GM21360 (cell line): ENCODE results near the gene MAP10.

ENCODE experiments used
- ATAC-seq: cut with Tn5 transposase; IDR thresholded peaks from one replicate; pipeline ENCODE4 v1.9.1; 2021; ENCODE audit warnings: mild to moderate bottlenecking, moderate library complexity; ENCODE audit not compliant: unreplicated experiment

The MAP10 gene

DNA sequence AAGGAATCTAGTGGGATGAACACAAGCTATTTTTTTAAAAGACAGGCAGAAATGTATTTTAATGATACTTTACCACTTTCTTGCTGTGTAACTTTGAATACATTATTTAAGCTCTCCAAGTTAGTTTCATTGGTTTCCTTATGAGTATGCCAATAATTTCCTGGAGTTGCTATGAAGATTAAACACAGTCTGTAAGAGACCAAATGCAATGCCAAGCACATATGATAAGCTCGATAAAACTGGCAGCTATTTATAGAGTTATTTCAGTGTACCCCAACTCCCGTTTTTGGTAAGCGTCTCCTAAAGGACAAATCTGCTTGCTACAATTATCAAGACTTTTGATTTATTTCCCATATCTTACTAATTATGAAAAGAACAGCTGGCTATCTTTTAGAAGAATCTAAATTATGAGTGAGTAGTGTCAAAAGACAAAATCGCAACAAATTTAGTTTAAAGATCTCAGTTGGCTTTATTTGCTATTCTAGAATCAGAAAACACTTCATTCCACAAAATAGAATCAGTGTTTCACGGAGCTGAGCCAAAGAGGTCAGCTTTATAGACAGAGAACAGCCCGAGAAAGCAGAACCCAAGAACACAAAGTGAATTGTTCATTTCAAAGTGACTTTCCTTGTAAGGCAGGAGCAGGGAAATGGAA lies 7.2 kb upstream of the MAP10 start:
- ATAC-seq, result no peak

DNA sequence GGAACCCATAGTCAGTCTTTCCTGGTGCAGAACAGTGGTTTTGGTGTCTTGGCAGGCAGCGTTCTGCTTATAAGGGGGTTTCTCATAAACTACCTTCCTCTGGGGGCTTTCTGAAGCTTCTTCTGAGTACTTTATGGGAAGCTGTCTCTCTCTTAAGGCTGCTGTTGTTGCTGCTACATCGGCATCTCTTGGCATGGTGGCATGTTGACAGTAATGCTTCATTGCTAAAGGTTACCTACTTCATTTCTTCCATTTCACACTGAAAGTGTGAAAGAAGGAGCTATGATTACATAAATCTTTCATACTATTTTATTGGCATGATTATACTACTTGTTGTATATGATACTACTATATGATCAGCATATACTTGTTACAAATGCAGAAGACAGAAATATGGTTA lies 6.3 kb upstream of the MAP10 start:
- no peak for ATAC-seq

DNA sequence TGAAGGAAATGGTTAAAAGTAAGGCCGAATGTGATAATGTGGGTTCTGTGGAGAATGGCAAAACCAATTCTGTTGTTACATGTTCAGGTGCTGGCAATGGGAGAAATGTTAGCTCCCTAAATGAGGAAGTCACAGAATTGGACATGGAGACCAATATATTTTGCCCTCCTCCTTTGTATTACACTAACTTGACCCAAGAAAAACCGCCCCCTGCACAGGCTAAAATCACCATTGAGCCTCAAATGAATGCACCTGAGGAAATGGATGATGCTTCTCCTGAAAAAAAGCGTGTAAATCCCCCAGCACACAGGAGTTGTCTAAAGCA lies 932 bp downstream of the MAP10 start:
- no peak for ATAC-seq

GRCh38 chr1:232810856-232811255 lies 5.6 kb downstream of the MAP10 start:
- ATAC-seq, result no peak

GRCh38 chr1:232812560-232812959 lies 7.3 kb downstream of the MAP10 start:
- no peak for ATAC-seq

GRCh38 chr1:232813097-232813496 lies 7.9 kb downstream of the MAP10 start:
- no peak for ATAC-seq

- no peak for ATAC-seq
These were observed 8.5 kb downstream of the MAP10 start for GRCh38 chr1:232813760-232814159.

DNA sequence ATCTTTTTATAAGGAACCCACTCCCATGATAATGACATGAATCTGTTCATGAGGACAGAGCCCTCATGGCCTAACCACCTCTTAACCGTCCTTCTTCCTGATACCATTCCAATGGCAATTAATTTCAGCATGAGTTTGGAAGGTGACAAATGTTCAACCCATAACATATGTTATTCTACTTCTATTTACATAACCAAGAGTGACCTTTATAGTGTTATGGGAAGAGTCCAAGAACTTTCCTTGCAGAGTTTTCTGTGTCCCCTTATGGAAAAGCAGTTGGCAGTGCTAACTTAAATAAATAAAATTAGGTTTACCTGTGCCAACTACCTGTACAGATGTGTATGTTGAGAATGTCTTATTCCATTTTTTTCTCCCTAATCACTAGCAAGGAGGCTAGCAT lies 11.1 kb downstream of the MAP10 start:
- no peak for ATAC-seq

- ATAC-seq, result no peak
These were observed 12.8 kb downstream of the MAP10 start for GRCh38 chr1:232818040-232818439.

GRCh38 chr1:232820431-232820830 lies 15.2 kb downstream of the MAP10 start:
- ATAC-seq, result no peak

DNA sequence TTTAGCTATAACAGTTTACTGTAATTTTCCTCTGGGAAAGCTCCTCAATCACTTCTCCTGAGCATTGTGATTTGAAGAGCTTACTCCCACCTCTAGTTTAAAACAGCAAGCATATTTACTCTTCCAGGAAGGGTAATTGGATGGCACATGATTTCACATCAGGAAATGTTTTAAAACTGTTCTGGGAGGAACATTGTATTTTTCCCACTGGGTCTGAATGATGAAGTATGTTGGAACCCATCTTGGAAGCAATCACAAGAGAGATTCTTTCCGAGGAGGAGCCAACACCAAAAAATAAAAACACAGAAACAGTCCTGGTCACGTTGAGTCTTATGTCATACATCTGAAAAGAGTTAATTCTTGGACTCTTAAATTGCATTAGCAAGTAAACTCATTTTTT lies 17.3 kb downstream of the MAP10 start:
- ATAC-seq, result no peak

DNA sequence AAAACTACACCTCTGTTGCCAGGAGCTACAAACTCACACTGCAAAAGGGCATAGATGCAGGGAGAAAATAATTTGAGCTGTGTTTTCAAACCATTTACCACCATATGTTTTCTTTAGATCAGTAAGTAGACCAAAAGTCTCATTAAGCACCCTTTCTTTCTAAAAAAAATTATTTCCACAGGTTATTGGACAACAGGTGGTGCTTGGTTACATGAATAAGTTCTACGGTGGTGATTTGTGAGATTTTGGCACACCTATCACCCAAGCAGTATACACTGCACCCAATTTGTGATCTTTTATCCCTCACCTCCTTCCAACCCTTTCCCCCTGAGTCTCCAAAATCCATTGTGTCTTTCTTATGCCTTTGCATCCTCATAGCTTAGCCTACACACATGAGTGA lies 21.1 kb downstream of the MAP10 start:
- ATAC-seq, result no peak

- ATAC-seq, result no peak
These were observed 25.4 kb downstream of the MAP10 start for GRCh38 chr1:232830661-232831060.

- no peak for ATAC-seq
These were observed 26.7 kb downstream of the MAP10 start for GRCh38 chr1:232831895-232832294.

GRCh38 chr1:232834066-232834465 lies 28.9 kb downstream of the MAP10 start:
- ATAC-seq, result no peak

- no peak for ATAC-seq
These were observed 29.9 kb downstream of the MAP10 start for GRCh38 chr1:232835166-232835565.

GRCh38 chr1:232837087-232837486 lies 31.9 kb downstream of the MAP10 start:
- no peak for ATAC-seq

DNA sequence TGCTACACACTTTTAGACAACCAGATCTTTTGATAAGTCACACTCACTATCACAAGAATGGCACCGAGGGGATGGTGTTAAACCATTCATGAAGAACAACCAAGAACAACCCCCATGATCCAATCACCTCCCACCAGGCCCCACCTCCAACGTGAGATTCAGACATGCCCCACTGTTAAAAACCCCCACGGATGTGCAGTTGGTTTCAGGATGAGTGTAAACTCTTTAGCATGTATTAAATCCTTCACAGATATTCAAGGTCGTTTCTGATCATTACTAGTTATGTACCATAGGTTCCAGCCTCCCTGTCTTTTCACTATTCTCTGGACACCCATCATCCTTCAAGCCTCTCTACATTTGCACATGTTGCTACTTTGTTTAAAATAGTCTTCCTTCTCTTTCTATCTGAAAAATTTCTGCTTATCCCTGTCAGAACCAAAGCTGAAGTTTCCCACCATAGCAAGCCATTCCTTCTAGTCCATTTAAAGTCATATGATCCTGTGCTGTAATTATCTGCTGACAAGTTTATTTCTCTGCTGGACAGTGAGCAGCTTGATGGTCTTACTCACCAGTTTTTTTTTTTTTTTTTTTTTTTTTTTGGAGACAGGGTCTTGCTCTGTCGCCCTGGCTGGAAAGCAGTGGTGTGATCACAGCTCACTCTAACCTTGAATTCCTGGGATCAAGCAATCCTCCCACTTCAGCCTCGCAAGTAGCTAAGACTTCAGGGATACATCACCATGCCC lies 36.8 kb downstream of the MAP10 start:
- no peak for ATAC-seq

DNA sequence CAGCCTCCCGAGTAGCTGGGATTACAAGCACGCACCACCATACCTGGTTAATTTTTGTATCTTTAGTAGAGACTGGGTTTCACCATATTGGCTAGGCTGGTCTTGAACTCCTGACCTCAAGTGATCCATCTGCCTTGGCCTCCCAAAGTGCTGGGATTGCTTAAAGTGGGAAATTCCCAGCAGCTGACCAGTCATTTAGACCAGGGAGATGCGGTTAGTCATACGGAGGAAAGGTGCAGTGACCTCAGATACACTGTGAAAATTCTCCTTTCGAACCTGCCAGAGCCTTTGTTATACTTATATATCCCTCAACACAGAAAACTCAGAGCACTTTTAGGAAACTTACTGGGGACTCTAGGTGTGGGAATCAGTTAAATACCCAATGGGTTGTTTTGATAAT lies 39.6 kb downstream of the MAP10 start:
- ATAC-seq, result no peak

GRCh38 chr1:232845406-232845955 lies 40.3 kb downstream of the MAP10 start:
- ATAC-seq, result no peak

- ATAC-seq, result no peak
These were observed 46.3 kb downstream of the MAP10 start for GRCh38 chr1:232851532-232851931.

DNA sequence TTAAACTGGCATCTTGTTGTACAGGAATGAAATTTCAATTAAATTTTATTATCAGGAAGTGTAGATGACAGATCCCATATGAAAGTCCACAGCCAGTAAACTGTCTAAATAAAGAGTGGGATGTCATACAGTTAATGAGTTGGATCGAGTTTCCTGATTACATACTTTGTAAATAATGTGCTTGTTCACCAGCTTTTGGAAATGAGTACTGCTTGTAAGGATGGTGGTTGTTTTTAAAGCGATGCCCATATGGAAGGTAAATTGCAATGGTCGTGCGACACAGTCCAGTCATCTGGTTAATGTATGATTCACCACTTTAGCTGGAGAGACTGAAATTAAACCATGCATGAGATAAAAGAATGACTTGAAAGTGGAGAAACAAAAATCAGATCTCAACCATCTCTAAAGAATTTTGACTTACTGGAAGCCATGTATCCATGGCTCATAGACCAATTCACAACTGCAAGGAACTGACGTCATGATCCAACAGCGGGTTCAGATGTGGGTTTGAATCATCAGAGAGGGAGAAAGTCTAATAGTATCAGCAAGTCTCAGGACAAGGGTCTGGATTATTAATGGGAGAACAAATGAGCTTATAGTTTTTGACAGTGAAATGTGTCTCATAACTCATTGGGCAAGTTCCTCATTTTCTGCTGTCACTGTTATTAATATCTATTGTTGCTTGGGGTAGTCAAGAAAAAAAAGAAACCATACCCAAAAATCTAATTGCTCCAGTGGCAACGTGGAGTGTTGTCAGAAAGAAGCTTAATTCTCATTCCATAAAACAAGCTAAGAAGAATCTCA lies 49.0 kb downstream of the MAP10 start:
- no peak for ATAC-seq
